ENCODE data around the gene IGF2BP2. TPM values are rescaled to one million over a fixed set of nuclear protein-coding genes. Genes with fewer than 3 reads are reported as not detected.
"Not testable (repeated sequence)": the region's sequence is repeated elsewhere in the genome, so short reads cannot be mapped to it uniquely, and the experiment has no call there.

The IGF2BP2 gene
- total and polyA plus RNA-seq, 2 of the 4 experiments (the other 2 are of a cell fraction) = 23.4 to 88.2 TPM

GRCh38 chr3:185838417-185838989, 13.7 kb upstream of the IGF2BP2 start:
- H3K4me1 ChIP-seq (ENCODE audit: control insufficient read depth, insufficient read depth, low read length); BruUV-seq (replicated peaks); H3K14ac ChIP-seq (replicated peaks; ENCODE audit: low read depth, low read length); H2BK120ac ChIP-seq (ENCODE audit: low read depth, low read length); H3K79me1 ChIP-seq (ENCODE audit: low read depth in 1 of 2, low read length in 2 of 2); H2BK15ac ChIP-seq (ENCODE audit: low read depth, low read length); ATAC-seq (ENCODE audit: low read depth); H4K91ac ChIP-seq (ENCODE audit: insufficient read depth, low read depth, low read length); H4K20me1 ChIP-seq (ENCODE audit: insufficient read depth, low read length); H3K18ac ChIP-seq (ENCODE audit: low read depth, low read length); H2AK5ac ChIP-seq (ENCODE audit: low read depth, low read length); H3K9me3 ChIP-seq (ENCODE audit: control insufficient read depth, insufficient read depth, low read length); H3K4ac ChIP-seq (ENCODE audit: low read depth, low read length); POLR2A ChIA-PET (ENCODE audit: unreplicated experiment); H3K9me1 ChIP-seq (ENCODE audit: insufficient read depth, low read length); DNase-seq; H2BK20ac ChIP-seq (ENCODE audit: low read depth, low read length); H3K27me3 ChIP-seq (ENCODE audit: control insufficient read depth, insufficient read depth, low read length); CTCF ChIA-PET; H3K9ac ChIP-seq (ENCODE audit: low read depth, low read length); H3K23ac ChIP-seq (ENCODE audit: low read depth, low read length); H3K36me3 ChIP-seq (ENCODE audit: control insufficient read depth, insufficient read depth, low read length); intact Hi-C loops (cut with micrococcal nuclease); dilution Hi-C loops (cut with HindIII; ENCODE audit: low sequenced_read_pairs, unreplicated experiment); H2BK5ac ChIP-seq (ENCODE audit: low read depth, low read length, poor library complexity, severe bottlenecking); H2AFZ ChIP-seq (replicated peaks; ENCODE audit: low read length, poor library complexity); H3K4me3 ChIP-seq (ENCODE audit: insufficient read depth, low read depth, low read length); H3K4me2 ChIP-seq (ENCODE audit: low read depth, low read length); H3K27ac ChIP-seq (ENCODE audit: insufficient read depth, low read length); H4K5ac ChIP-seq (ENCODE audit: low read depth, low read length); H2AK9ac ChIP-seq (replicated peaks; ENCODE audit: low read depth, low read length, poor library complexity); H3K56ac ChIP-seq (ENCODE audit: extremely low read depth, insufficient read depth, low read length); H4K8ac ChIP-seq (ENCODE audit: low read depth in 2 of 2, low read length in 2 of 2); in situ Hi-C loops (cut with MboI; ENCODE audit: low sequenced_read_pairs): not testable (repeated sequence)
- no CpG with 5 or more reads among the region's 4 CpGs for WGBS, 2 experiments (ENCODE audit: extremely low coverage in 2 of 2, insufficient read length in 1 of 2)
